ENCODE results near the gene PCDHB16.
"Not testable (repeated sequence)": the region's sequence is repeated elsewhere in the genome, so short reads cannot be mapped to it uniquely, and the experiment has no call there.

Gene PCDHB16

GRCh38 chr5:141175933-141176332 is 6.3 kb upstream of the PCDHB16 start:
- Histone ChIP-seq H3K4me2 (ENCODE audit: low read depth, low read length, poor library complexity, severe bottlenecking) (no peak overlapping the region), H4K20me1 (ENCODE audit: low read depth, low read length) (no peaks in the 10 kb centered on the region; the same call in 1 of the 2 replicates), H3K9me2 (replicated peaks; ENCODE audit: insufficient read depth, low read length) (no peaks in the 10 kb centered on the region), H3K36me3 (ENCODE audit: low read length) (no peaks in the 10 kb centered on the region), H3K4me3 (ENCODE audit: insufficient read depth, low read length, poor library complexity, severe bottlenecking) (no peak overlapping the region), H2AFZ (ENCODE audit: low read depth, low read length, severe bottlenecking) (no peak overlapping the region), H3K27me3 (ENCODE audit: low read length) (peaks cover 3% of the 10 kb centered on the region; the same call in 1 of the 2 replicates), H3F3A (ENCODE audit: insufficient read depth) (no peaks in the 10 kb centered on the region), H3K9me3 (ENCODE audit: insufficient read depth, low read length) (no peaks in the 10 kb centered on the region), H3K9ac (ENCODE audit: low read length) (no peak overlapping the region), H3K27ac (ENCODE audit: low read depth, low read length) (no peak overlapping the region), H3K79me2 (ENCODE audit: insufficient read depth, low read length) (no peaks in the 10 kb centered on the region)
- TF ChIP-seq CTCF (IDR thresholded peaks at IDR 0.05; ENCODE audit: insufficient read depth, low read length, poor library complexity, severe bottlenecking) (no peak), EZH2phosphoT487 (conservative IDR thresholded peaks at IDR 0.05; ENCODE audit: low read length) (no peak)

DNA sequence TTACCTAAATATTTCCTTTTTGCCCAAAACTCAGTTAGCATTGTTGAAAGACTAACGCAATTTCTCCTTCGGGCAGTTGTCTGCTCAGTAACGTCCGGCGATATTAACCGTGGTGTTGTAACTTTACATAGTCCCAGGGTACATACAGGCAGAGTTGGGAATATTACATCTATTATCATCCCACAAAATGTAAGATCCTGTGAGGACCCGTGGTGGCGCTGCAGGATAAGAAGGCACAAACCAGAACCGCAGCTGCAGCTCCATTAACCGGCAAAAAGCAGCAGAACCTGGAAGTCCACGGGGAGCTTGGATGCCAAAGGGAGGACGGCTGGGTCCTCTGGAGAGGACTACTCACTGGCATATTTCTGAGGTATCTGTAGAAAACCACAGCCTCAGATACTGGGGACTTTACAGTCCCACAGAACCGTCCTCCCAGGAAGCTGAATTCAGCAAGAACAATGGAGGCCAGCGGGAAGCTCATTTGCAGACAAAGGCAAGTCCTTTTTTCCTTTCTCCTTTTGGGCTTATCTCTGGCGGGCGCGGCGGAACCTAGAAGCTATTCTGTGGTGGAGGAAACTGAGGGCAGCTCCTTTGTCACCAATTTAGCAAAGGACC is 4.5 kb upstream of the PCDHB16 start, which contains the start of gene PCDHB8:
Gene PCDHB8, plus strand, starts transcription at position 214 of the 615 bp plus-strand sequence. Its CDS starts 245 bp downstream, at position 459.
- H2AFZ ChIP-seq (ENCODE audit: low read depth, low read length, severe bottlenecking); H3K4me3 ChIP-seq (ENCODE audit: insufficient read depth, low read length, poor library complexity, severe bottlenecking); H3K27me3 ChIP-seq (ENCODE audit: low read length); H4K20me1 ChIP-seq (ENCODE audit: low read depth, low read length); H3K9me2 ChIP-seq (replicated peaks; ENCODE audit: insufficient read depth, low read length); H3F3A ChIP-seq (ENCODE audit: insufficient read depth); H3K9me3 ChIP-seq (ENCODE audit: insufficient read depth, low read length); H3K9ac ChIP-seq (ENCODE audit: low read length); H3K27ac ChIP-seq (ENCODE audit: low read depth, low read length); H3K79me2 ChIP-seq (ENCODE audit: insufficient read depth, low read length); H3K4me2 ChIP-seq (ENCODE audit: low read depth, low read length, poor library complexity, severe bottlenecking); H3K36me3 ChIP-seq (ENCODE audit: low read length): not testable (repeated sequence)

GRCh38 chr5:141179371-141179770 is 2.8 kb upstream of the PCDHB16 start:
- H3K27me3 ChIP-seq (ENCODE audit: low read length); H3K79me2 ChIP-seq (ENCODE audit: insufficient read depth, low read length); H3K4me3 ChIP-seq (ENCODE audit: insufficient read depth, low read length, poor library complexity, severe bottlenecking); H3K4me2 ChIP-seq (ENCODE audit: low read depth, low read length, poor library complexity, severe bottlenecking); H3F3A ChIP-seq (ENCODE audit: insufficient read depth); H3K27ac ChIP-seq (ENCODE audit: low read depth, low read length); H4K20me1 ChIP-seq (ENCODE audit: low read depth, low read length); H3K9ac ChIP-seq (ENCODE audit: low read length); H3K36me3 ChIP-seq (ENCODE audit: low read length); H2AFZ ChIP-seq (ENCODE audit: low read depth, low read length, severe bottlenecking); H3K9me2 ChIP-seq (replicated peaks; ENCODE audit: insufficient read depth, low read length); H3K9me3 ChIP-seq (ENCODE audit: insufficient read depth, low read length): not testable (repeated sequence)

DNA sequence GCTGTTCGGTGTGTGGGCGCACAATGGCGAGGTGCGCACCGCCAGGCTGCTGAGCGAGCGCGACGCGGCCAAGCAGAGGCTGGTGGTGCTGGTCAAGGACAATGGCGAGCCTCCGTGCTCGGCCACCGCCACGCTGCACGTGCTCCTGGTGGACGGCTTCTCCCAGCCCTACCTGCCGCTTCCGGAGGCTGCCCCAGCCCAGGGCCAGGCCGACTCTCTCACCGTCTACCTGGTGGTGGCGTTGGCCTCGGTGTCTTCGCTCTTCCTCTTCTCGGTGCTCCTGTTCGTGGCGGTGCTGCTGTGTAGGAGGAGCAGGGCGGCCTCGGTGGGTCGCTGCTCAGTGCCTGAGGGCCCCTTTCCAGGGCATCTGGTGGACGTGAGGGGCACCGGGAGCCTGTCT is 2.3 kb upstream of the PCDHB16 start:
- H3F3A ChIP-seq (ENCODE audit: insufficient read depth); H3K4me2 ChIP-seq (ENCODE audit: low read depth, low read length, poor library complexity, severe bottlenecking); H3K4me3 ChIP-seq (ENCODE audit: insufficient read depth, low read length, poor library complexity, severe bottlenecking); H3K36me3 ChIP-seq (ENCODE audit: low read length); H2AFZ ChIP-seq (ENCODE audit: low read depth, low read length, severe bottlenecking); H3K9me2 ChIP-seq (replicated peaks; ENCODE audit: insufficient read depth, low read length); H3K9ac ChIP-seq (ENCODE audit: low read length); H4K20me1 ChIP-seq (ENCODE audit: low read depth, low read length); H3K27me3 ChIP-seq (ENCODE audit: low read length); H3K27ac ChIP-seq (ENCODE audit: low read depth, low read length); H3K9me3 ChIP-seq (ENCODE audit: insufficient read depth, low read length); H3K79me2 ChIP-seq (ENCODE audit: insufficient read depth, low read length): not testable (repeated sequence)

DNA sequence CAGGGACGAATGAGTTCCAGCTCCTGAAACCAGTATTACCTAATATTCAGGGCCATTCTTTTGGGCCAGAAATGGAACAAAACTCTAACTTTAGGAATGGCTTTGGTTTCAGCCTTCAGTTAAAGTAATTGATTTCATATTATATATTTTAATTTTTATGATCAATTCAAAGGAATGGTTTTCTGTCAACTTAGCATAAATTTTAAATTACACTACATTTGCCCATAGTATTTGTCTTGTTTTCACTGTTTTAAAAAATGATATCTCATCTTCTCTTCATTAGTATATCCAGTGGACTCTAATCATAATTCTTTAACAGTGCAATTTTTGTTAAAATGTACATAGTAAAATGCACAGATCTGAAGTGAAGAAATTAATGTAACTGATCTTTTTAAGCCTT is 1.9 kb upstream of the PCDHB16 start:
- Histone ChIP-seq H3K4me3 (ENCODE audit: insufficient read depth, low read length, poor library complexity, severe bottlenecking) (no peak overlapping the region), H3F3A (ENCODE audit: insufficient read depth) (no peaks in the 10 kb centered on the region), H3K27me3 (ENCODE audit: low read length) (peaks cover 3% of the 10 kb centered on the region; the same call in 1 of the 2 replicates), H3K36me3 (ENCODE audit: low read length) (no peaks in the 10 kb centered on the region), H3K4me2 (ENCODE audit: low read depth, low read length, poor library complexity, severe bottlenecking) (no peak overlapping the region), H2AFZ (ENCODE audit: low read depth, low read length, severe bottlenecking) (no peak overlapping the region), H3K79me2 (ENCODE audit: insufficient read depth, low read length) (no peaks in the 10 kb centered on the region), H3K9ac (ENCODE audit: low read length) (no peak overlapping the region), H3K9me3 (ENCODE audit: insufficient read depth, low read length) (no peaks in the 10 kb centered on the region), H3K27ac (ENCODE audit: low read depth, low read length) (no peak overlapping the region), H4K20me1 (ENCODE audit: low read depth, low read length) (no peaks in the 10 kb centered on the region; the same call in 1 of the 2 replicates), H3K9me2 (replicated peaks; ENCODE audit: insufficient read depth, low read length) (no peaks in the 10 kb centered on the region)
- TF ChIP-seq EZH2phosphoT487 (conservative IDR thresholded peaks at IDR 0.05; ENCODE audit: low read length) = no peak
- no peak for TF ChIP-seq CTCF (IDR thresholded peaks at IDR 0.05; ENCODE audit: insufficient read depth, low read length, poor library complexity, severe bottlenecking)

DNA sequence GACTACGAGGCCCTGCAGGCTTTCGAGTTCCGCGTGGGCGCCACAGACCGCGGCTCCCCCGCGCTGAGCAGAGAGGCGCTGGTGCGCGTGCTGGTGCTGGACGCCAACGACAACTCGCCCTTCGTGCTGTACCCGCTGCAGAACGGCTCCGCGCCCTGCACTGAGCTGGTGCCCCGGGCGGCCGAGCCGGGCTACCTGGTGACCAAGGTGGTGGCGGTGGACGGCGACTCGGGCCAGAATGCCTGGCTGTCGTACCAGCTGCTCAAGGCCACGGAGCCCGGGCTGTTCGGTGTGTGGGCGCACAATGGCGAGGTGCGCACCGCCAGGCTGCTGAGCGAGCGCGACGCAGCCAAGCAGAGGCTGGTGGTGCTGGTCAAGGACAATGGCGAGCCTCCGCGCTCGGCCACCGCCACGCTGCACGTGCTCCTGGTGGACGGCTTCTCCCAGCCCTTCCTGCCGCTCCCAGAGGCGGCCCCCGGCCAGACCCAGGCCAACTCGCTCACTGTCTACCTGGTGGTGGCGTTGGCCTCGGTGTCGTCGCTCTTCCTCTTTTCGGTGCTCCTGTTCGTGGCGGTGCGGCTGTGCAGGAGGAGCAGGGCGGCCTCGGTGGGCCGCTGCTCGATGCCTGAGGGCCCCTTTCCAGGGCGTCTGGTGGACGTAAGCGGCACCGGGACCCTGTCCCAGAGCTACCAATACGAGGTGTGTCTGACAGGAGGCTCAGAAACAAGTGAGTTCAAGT is 2.1 kb downstream of the PCDHB16 start:
- H3K9me2 ChIP-seq (replicated peaks; ENCODE audit: insufficient read depth, low read length); H4K20me1 ChIP-seq (ENCODE audit: low read depth, low read length); H3K79me2 ChIP-seq (ENCODE audit: insufficient read depth, low read length); H3K4me3 ChIP-seq (ENCODE audit: insufficient read depth, low read length, poor library complexity, severe bottlenecking); H3K9me3 ChIP-seq (ENCODE audit: insufficient read depth, low read length); H3K9ac ChIP-seq (ENCODE audit: low read length); H3K27ac ChIP-seq (ENCODE audit: low read depth, low read length); H3F3A ChIP-seq (ENCODE audit: insufficient read depth); H3K27me3 ChIP-seq (ENCODE audit: low read length); H3K36me3 ChIP-seq (ENCODE audit: low read length); H2AFZ ChIP-seq (ENCODE audit: low read depth, low read length, severe bottlenecking); H3K4me2 ChIP-seq (ENCODE audit: low read depth, low read length, poor library complexity, severe bottlenecking): not testable (repeated sequence)

Data from SU-DHL-6 (cell line).